Measurements from ENCODE around the gene PBXIP1. TPM values are rescaled to one million over a fixed set of nuclear protein-coding genes. Genes with fewer than 3 reads are reported as not detected.

The PBXIP1 gene
- total and polyA plus RNA-seq, 10 of the 15 experiments (the other 5 are each of a cell fraction or from before 2014, with no cell fraction given), result 0.63 to 25.6 (median 15.4) TPM

DNA sequence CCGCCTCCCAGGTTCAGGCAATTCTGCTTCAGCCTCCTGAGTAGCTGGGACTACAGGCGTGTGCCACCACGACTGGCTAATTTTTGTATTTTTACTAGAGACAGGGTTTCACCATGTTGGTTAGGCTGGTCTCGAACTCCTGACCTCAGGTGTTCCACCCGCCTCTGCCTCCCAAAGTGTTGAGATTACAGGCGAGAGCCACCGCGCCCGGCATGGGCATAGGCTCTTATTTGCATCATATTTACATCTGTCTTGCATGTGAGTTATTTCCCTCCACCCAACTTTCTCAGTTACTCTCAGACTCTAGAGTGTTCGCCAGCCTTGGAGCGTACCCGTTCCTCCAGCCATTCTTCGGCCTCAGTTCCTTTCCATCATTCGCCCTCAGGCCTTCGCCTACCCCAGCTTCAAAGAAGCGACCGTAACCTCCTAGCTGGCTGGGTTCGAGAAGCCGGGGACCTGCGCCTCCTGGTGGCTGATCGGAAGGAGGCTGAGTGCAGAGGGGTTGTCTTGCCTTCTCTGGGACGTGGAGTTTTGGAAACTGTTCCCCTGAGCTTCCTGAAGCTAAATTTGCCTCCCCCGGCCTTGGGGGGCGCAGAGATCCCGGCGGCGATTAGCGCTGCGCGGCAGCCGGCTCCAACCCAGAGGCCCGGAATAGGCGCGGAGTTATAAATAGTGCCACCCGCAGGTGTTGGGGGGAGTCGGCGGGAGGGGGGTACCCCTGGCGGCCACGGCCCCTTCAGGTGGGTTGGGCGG is 43.1 kb upstream of the PBXIP1 start (continued):
- TF ChIP-seq, protein P1, sequence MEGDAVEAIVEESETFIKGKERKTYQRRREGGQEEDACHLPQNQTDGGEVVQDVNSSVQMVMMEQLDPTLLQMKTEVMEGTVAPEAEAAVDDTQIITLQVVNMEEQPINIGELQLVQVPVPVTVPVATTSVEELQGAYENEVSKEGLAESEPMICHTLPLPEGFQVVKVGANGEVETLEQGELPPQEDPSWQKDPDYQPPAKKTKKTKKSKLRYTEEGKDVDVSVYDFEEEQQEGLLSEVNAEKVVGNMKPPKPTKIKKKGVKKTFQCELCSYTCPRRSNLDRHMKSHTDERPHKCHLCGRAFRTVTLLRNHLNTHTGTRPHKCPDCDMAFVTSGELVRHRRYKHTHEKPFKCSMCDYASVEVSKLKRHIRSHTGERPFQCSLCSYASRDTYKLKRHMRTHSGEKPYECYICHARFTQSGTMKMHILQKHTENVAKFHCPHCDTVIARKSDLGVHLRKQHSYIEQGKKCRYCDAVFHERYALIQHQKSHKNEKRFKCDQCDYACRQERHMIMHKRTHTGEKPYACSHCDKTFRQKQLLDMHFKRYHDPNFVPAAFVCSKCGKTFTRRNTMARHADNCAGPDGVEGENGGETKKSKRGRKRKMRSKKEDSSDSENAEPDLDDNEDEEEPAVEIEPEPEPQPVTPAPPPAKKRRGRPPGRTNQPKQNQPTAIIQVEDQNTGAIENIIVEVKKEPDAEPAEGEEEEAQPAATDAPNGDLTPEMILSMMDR (IDR thresholded peaks at IDR 0.05 in 2 of 3, conservative IDR thresholded peaks at IDR 0.05 in 1 of 3; ENCODE audit: control insufficient read depth in 2 of 3, extremely low read depth in 1 of 3, insufficient read depth in 1 of 3, low read depth in 3 of 3, low read length in 3 of 3), result peak; percentile 86 to 97 (median 95)
- TF ChIP-seq ZNF384 (IDR thresholded peaks at IDR 0.05; ENCODE audit: borderline replicate concordance, low read depth, low read length) (no peak), KAT2A (conservative IDR thresholded peaks at IDR 0.05; ENCODE audit: control insufficient read depth, low read depth, low read length) (no peak), BHLHE40 (IDR thresholded peaks at IDR 0.05; ENCODE audit: borderline replicate concordance in 1 of 2, low read depth in 2 of 2, low read length in 1 of 2) (peak in 1 of 2 experiments; percentile 18; a peak in 1 of 4 replicates), ZBED1 (IDR thresholded peaks at IDR 0.05; ENCODE audit: borderline replicate concordance) (peak; percentile 64; the same call in 1 of the 2 replicates), KLF5 (IDR thresholded peaks at IDR 0.05; ENCODE audit: partially characterized antibody) (peak; percentile 39), CREB1 (IDR thresholded peaks at IDR 0.05; ENCODE audit: low read depth) (no peak), EED (IDR thresholded peaks at IDR 0.05; ENCODE audit: low read depth) (peak; percentile 62; the same call in 1 of the 2 replicates), SRF (IDR thresholded peaks at IDR 0.05; ENCODE audit: low read depth in 2 of 2, low read length in 2 of 2) (0 out of 4 replicates have a peak, but pooled peaks of 1 of the 2 experiments have one; percentile 38), ZNF217 (IDR thresholded peaks at IDR 0.05) (peak; percentile 57; the same call in 1 of the 2 replicates), NBN (IDR thresholded peaks at IDR 0.05) (peak; percentile 86), ESRRA (IDR thresholded peaks at IDR 0.05; ENCODE audit: low read length) (no peak), GATAD2B (conservative IDR thresholded peaks at IDR 0.05; ENCODE audit: low read depth) (peak; percentile 45; the same call in 1 of the 2 replicates), TARDBP (IDR thresholded peaks at IDR 0.05; ENCODE audit: borderline replicate concordance) (no peak), PML (IDR thresholded peaks at IDR 0.05; ENCODE audit: low read length) (no peak), IKZF1 (conservative IDR thresholded peaks at IDR 0.05) (peak; percentile 76), GABPA (IDR thresholded peaks at IDR 0.05; ENCODE audit: low read depth) (no peak), HDAC6 (IDR thresholded peaks at IDR 0.05; ENCODE audit: unreplicated experiment) (no peak), HDGF (IDR thresholded peaks at IDR 0.05) (peak; percentile 83; the same call in 1 of the 2 replicates), ZNF622 (IDR thresholded peaks at IDR 0.05) (no peak)
- TF ChIP-seq, protein P2, sequence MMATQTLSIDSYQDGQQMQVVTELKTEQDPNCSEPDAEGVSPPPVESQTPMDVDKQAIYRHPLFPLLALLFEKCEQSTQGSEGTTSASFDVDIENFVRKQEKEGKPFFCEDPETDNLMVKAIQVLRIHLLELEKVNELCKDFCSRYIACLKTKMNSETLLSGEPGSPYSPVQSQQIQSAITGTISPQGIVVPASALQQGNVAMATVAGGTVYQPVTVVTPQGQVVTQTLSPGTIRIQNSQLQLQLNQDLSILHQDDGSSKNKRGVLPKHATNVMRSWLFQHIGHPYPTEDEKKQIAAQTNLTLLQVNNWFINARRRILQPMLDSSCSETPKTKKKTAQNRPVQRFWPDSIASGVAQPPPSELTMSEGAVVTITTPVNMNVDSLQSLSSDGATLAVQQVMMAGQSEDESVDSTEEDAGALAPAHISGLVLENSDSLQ (IDR thresholded peaks at IDR 0.05), result peak; percentile 45
- TF ChIP-seq, protein P3, sequence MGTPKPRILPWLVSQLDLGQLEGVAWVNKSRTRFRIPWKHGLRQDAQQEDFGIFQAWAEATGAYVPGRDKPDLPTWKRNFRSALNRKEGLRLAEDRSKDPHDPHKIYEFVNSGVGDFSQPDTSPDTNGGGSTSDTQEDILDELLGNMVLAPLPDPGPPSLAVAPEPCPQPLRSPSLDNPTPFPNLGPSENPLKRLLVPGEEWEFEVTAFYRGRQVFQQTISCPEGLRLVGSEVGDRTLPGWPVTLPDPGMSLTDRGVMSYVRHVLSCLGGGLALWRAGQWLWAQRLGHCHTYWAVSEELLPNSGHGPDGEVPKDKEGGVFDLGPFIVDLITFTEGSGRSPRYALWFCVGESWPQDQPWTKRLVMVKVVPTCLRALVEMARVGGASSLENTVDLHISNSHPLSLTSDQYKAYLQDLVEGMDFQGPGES (IDR thresholded peaks at IDR 0.05), result no peak
- TF ChIP-seq, protein P4, sequence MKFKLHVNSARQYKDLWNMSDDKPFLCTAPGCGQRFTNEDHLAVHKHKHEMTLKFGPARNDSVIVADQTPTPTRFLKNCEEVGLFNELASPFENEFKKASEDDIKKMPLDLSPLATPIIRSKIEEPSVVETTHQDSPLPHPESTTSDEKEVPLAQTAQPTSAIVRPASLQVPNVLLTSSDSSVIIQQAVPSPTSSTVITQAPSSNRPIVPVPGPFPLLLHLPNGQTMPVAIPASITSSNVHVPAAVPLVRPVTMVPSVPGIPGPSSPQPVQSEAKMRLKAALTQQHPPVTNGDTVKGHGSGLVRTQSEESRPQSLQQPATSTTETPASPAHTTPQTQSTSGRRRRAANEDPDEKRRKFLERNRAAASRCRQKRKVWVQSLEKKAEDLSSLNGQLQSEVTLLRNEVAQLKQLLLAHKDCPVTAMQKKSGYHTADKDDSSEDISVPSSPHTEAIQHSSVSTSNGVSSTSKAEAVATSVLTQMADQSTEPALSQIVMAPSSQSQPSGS (IDR thresholded peaks at IDR 0.05; ENCODE audit: low read length), result no peak
